ENCODE measurements around the gene PLP2.
"Not testable (repeated sequence)": the region's sequence is repeated elsewhere in the genome, so short reads cannot be mapped to it uniquely, and the experiment has no call there.

PLP2 gene

DNA sequence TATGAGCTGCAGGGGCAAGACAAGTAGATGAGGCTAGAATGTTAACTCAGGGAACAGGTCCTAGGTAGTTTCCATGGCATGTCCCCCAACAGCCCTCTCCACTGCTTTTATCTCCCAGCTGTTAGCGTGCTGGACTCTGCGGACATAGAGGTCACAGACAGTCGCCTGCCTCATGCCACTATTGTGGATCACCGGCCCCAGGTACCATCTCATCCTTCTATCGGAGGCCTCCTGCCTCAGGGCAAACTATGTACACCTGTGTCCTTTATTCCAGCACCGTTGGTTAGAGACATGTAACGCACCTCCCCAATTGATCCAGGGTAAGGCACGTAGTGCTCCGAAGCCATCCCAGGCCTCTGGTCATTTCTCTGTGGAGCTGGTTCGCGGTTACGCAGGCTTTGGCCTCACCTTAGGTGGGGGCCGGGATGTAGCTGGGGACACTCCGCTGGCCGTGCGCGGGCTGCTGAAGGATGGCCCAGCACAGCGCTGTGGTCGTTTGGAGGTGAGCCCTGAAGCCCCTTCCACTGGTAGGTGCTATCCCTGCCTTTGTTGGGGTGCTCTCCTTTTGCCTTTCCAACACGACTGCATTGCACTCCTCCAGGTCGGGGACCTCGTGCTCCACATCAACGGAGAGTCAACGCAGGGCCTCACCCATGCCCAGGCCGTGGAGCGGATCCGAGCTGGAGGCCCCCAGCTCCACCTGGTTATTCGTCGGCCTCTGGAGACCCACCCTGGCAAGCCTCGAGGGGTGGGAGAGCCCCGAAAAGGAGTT is 6.9 kb upstream of the PLP2 start:
- no peak for DNase-seq

- DNase-seq, result peak in 3 of 4 experiments; percentile 21 to 59 (median 22)
Measured at GRCh38 chrX:49165901-49166881, 5.5 kb upstream of the PLP2 start.

- peak in 3 of 4 experiments; percentile 5 to 34 (median 10) for DNase-seq
Measured at GRCh38 chrX:49166914-49167739, 4.6 kb upstream of the PLP2 start.

- no peak for DNase-seq
Measured at GRCh38 chrX:49167740-49168108, 4.0 kb upstream of the PLP2 start.

GRCh38 chrX:49172280-49172780 is 632 bp downstream of the PLP2 start:
- DNase-seq, result peak in 2 of 4 experiments; percentile 3 to 43

- not testable (repeated sequence) for DNase-seq
Measured at GRCh38 chrX:49173544-49173943, 1.8 kb downstream of the PLP2 start.

- DNase-seq, result no peak
Measured at GRCh38 chrX:49174723-49175122, 3.0 kb downstream of the PLP2 start.

GRCh38 chrX:49175435-49176274 is 4.0 kb downstream of the PLP2 start:
- DNase-seq, result no peak

- no peak for DNase-seq
Measured at GRCh38 chrX:49176421-49177326, 5.0 kb downstream of the PLP2 start.

GRCh38 chrX:49177338-49177833 is 5.7 kb downstream of the PLP2 start:
- DNase-seq, result no peak

DNA sequence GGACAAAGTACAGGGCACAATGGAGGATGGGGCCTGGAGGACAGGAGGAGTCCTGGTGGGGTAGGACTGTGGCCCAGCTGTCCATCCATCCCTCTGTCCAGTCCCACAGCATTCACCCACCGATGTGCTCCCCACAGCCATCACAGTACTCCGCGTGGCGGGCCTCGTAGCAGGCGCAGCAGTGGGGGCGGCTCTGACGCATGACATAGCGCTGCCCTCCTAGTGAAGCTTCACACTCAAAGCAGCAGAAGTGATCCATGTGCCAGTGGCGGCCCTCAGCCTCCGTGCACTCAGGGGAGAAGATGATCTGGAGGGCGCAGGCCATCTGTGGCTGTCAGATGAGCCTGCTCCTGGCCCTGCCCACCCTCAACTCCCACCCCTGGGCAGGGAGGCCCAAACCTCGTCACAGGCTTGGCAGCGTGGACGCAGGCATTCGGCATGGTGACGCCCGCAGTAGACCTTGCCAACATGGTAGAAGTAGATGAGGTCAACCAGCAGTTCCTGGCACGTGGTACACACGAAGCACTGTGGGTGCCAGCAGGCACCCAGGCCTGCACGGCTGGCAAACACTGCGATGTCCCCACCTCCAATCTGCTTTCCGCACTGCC is 6.3 kb downstream of the PLP2 start:
- no peak for DNase-seq

GRCh38 chrX:49178537-49178936 is 6.8 kb downstream of the PLP2 start:
- DNase-seq, result no peak

- DNase-seq, result no peak
Measured at GRCh38 chrX:49179358-49179757, 7.7 kb downstream of the PLP2 start.

DNA sequence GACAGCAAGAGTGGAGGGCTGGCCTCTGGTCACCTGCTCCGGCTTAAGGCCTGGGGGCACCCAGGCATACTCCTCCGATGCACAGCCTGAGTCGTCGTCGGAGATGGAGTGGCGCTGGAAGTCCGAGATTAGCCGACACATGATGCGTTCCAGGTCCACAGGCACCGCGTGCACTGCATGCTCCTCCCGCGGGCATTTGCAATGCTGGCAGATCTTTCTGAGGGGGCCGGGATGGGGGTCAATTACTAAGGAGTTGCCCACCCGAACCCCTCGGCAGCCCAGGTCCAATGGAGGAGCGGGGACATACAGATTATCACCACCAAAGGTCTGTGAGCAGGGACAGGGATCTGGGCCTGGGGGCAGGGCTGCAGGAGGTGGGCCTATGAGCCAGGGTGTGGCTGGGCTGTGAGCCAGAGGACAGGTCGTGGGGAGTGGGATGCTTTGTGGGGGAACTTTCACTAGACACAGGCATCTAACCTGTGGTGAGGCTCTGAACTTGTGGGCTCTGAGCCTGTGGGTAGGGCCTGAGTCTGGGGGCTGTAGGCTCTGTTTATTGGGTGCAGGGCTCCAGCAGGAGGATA is 12.1 kb downstream of the PLP2 start:
- no peak for DNase-seq

GRCh38 chrX:49184294-49185281 is 12.9 kb downstream of the PLP2 start:
- DNase-seq, result peak in 2 of 4 experiments; percentile 2 to 16

DNA sequence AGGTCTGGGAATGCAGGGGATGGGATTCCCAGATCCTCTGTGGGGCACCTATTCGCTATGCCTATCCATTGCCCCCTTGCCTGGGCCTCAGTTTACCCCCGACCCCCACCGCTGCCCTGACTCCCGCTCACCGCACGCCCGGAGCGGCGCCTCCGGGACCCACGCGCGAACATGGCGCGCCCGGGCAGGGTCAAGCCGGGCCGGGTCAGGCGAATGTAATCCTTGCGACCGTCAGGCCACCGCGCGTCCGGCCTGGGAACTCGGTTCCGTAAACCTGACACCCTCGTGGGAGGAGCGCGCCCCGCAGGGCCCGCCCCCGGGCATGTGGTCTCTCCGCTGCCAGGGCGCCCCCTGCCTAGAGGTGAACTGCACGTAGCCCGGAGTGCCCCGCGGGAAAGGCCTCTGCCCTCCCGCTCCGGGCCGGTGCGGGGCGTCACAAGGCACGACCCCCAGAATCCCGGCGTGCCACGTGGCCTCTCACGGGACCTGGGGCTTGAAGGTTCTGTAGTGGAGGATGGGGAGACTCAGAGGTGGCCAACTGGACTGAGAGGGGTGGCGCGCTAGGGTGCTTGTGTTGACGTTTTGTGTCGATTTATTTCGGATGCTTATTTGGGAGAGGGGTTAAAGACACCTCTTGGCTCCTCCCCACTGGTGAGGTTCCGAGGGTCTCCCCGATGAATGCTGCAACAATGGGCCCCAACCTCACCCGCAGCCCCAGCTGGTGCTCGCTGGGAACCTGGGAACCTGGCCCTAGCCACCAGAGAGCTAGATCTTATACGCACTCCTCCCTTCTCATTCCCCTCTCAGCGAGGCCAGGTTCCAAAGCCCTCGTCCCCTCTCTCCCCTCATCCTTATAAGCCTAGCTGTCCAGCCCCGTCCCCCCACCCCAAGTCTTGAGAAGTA is 14.7 kb downstream of the PLP2 start, which contains the start of gene PRICKLE3:
Gene PRICKLE3, minus strand, starts transcription at position 249 of the 903 bp plus-strand sequence. Its CDS starts 76 bp downstream, at position 173.
- DNase-seq, result peak; percentile 15 to 63 (median 23)

- DNase-seq, result no peak
Measured at GRCh38 chrX:49187028-49187394, 15.3 kb downstream of the PLP2 start.

Measured in activated naive CD4-positive, alpha-beta T cell (primary cell).